Esophagus muscularis mucosa (tissue), 4 donors: Measurements from ENCODE around the gene GALNT18. TPM values are rescaled to one million over a fixed set of nuclear protein-coding genes. Genes with fewer than 3 reads are reported as not detected.

Source experiments
- DNase-seq: peaks from one replicate; pipeline ENCODE4 v3.0.0-alpha.2; 2017; ENCODE audit errors: extremely low spot score
- H3K27ac ChIP-seq, 4 donors: fragments of 200-600 bp; sonication (generic); replicated peaks in 1 of 4; 1 replicate in 3 of 4; 2 replicates in 1 of 4; pipeline ENCODE4 v1.5.1; 2016 to 2019; ENCODE audit warnings: mild to moderate bottlenecking in 1 of 4
- H3K27me3 ChIP-seq, 4 donors: fragments of 200-600 bp; sonication (generic); one replicate each; pipeline versions ENCODE4 v1.5.1 to v1.6.0; 2016 to 2019
- H3K36me3 ChIP-seq, 4 donors: fragments of 200-600 bp; sonication (generic); one replicate each; pipeline ENCODE4 v1.5.1; 2016 to 2019
- H3K4me1 ChIP-seq, 4 donors: fragments of 200-600 bp; sonication (generic); one replicate each; pipeline ENCODE4 v1.5.1; 2016 to 2019
- H3K4me3 ChIP-seq, 4 donors: fragments of 200-600 bp; sonication (generic); 1 replicate in 2 of 4; 2 replicates in 2 of 4; pipeline ENCODE4 v1.5.1; 2016 to 2019; ENCODE audit warnings: mild to moderate bottlenecking in 4 of 4, moderate library complexity in 1 of 4
- H3K9me3 ChIP-seq, 4 donors: fragments of 200-600 bp; sonication (generic); 1 replicate in 3 of 4; 2 replicates in 1 of 4; pipeline ENCODE4 v1.5.1; 2016 to 2019
- EP300 ChIP-seq: sonication (generic); formaldehyde crosslinking; IDR thresholded peaks from one replicate; pipeline ENCODE4 v1.6.1; 2017; ENCODE audit warnings: antibody characterized with exemption
- POLR2A ChIP-seq: fragments of 450-650 bp; IDR thresholded peaks from one replicate; pipeline ENCODE4 v1.6.1; 2017; ENCODE audit warnings: antibody characterized with exemption, moderate library complexity, mild to moderate bottlenecking, low read depth
- POLR2AphosphoS5 ChIP-seq, 2 donors: sonication (generic); formaldehyde crosslinking; IDR thresholded peaks; one replicate each; pipeline ENCODE4 v1.6.1; 2017; ENCODE audit warnings: antibody characterized with exemption in 2 of 2
- WGBS: methylation state at CpG from one replicate; pipeline ENCODE4 v1.1.5; 2018; 5-methylcytosine and 5-hydroxymethylcytosine counted together
- intact Hi-C: fragments of 100-400 bp; cut with DNase I; formaldehyde crosslinking; loops from one replicate; pipeline ENCODE4 v1.15.1; 2023
- total RNA-seq, 4 donors: library from RNA; depleted of rRNA; stranded (reverse); fragments of >200 nt; gene quantifications; one replicate each; pipeline versions ENCODE4 v1.1.0 to v1.2.1, GENCODE V29; 2016
- TF ChIP-seq, protein P1 (sequence below), 3 experiments: fragments of 200-600 bp in 2 of 3; fragments of 450-650 bp in 1 of 3; sonication (generic) in 2 of 3; IDR thresholded peaks; one replicate each; pipeline ENCODE4 v1.5.1; 2017 to 2019; ENCODE audit warnings: antibody characterized with exemption in 3 of 3, mild to moderate bottlenecking in 2 of 3, moderate library complexity in 1 of 3

Gene GALNT18
- total RNA-seq, 4 donors from 2014 or later: 29.1 to 67.0 (median 49.3) TPM

DNA sequence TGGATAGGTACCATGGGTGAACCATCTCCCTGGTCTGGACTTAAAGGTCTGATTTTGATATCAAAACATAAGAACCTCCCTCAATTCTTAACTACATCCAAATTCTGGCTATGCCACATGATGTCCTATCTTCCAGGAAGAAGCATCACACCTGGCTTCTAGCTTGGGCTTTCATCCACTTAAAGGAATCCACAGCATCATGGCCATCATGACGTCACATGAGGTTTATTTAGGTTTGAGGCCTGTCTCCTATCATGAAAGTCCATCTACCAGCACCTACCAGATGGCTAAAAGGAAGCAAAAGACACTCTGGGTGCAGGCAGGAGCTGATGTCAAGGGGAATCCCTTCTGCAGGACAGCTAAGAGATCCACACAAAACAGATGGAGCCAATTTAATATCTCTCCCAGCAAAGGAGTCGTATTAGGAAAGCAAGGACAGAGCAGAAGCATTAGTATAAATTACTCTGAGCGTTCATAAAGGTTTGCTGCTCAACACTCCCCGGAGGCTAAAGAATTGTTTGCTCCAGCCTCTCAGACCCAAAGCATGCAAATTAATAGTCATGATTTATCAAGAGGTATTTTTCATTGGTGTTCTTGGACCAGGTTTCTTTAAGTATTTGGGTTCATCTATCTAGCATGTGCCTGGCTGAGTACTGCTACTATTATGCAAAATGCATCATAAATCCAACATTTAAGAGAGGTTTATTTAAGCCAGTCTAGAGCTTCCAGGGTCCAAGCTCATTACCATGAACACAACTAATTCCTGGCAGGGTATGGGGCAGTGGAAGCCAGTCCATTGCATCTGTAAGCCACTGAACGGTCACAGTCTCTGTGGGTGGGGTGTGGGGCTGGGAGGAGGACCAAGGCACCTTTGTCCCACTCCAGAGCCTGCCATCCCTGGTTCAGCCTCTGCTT, 47.2 kb downstream of the GALNT18 start:
- Histone ChIP-seq H3K9me3 (no peaks in the 10 kb centered on the region), H3K27ac (peak overlapping the region in 1 of 4 donors; percentile 10), H3K36me3 (no peaks in the 10 kb centered on the region), H3K27me3 (no peaks in the 10 kb centered on the region), H3K4me1 (peaks cover 46 to 95% (median 68%) of the 10 kb centered on the region in 4 donors), H3K4me3 (no peak overlapping the region)
- intact Hi-C loops: loop anchor here (5.0 kb wide), 1 partner anchor 38 kb away; no protein-coding TSS in a partner anchor
- 76% methylated on average over 5 of the region's 5 CpGs for WGBS
- TF ChIP-seq EP300: no peak
- TF ChIP-seq POLR2A: no peak
- TF ChIP-seq POLR2AphosphoS5 (IDR thresholded peaks at IDR 0.05): no peak
- TF ChIP-seq, protein P1, sequence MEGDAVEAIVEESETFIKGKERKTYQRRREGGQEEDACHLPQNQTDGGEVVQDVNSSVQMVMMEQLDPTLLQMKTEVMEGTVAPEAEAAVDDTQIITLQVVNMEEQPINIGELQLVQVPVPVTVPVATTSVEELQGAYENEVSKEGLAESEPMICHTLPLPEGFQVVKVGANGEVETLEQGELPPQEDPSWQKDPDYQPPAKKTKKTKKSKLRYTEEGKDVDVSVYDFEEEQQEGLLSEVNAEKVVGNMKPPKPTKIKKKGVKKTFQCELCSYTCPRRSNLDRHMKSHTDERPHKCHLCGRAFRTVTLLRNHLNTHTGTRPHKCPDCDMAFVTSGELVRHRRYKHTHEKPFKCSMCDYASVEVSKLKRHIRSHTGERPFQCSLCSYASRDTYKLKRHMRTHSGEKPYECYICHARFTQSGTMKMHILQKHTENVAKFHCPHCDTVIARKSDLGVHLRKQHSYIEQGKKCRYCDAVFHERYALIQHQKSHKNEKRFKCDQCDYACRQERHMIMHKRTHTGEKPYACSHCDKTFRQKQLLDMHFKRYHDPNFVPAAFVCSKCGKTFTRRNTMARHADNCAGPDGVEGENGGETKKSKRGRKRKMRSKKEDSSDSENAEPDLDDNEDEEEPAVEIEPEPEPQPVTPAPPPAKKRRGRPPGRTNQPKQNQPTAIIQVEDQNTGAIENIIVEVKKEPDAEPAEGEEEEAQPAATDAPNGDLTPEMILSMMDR (IDR thresholded peaks at IDR 0.05): no peak
- DNase-seq: no peak

DNA sequence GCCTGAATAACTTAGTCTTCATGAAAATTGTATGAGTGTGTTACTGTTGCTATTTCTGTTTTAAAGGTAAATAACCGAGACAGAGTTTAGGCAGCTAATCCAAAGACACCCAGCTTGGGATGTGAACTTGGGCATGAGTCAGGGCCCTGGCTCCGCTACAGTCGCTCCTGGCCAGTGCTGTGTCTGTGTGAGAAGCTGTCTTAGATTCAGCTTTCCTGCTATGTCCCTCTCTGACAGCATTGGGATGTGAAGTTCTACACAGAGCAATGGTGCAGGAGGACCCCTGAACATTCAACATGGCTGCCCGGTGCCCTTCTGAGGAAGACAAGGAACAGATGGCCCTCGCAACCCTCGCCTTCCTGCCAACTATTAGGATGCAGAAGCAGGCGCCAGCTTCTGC, 49.4 kb downstream of the GALNT18 start:
- Histone ChIP-seq H3K4me3 (no peak overlapping the region), H3K36me3 (no peaks in the 10 kb centered on the region), H3K4me1 (peaks cover 30 to 95% (median 66%) of the 10 kb centered on the region in 4 donors), H3K27me3 (no peaks in the 10 kb centered on the region), H3K9me3 (no peaks in the 10 kb centered on the region), H3K27ac (peak overlapping the region in 3 of 4 donors; percentile 65 to 68 (median 67))
- TF ChIP-seq, protein P1 (IDR thresholded peaks at IDR 0.05): no peak
- peak; percentile 34 to 50 for TF ChIP-seq POLR2AphosphoS5 (IDR thresholded peaks at IDR 0.05)
- DNase-seq: no peak
- intact Hi-C loops: loop anchor here (5.0 kb wide), 1 partner anchor 40 kb away; no protein-coding TSS in a partner anchor
- WGBS: 65% methylated on average over 7 of the region's 7 CpGs

DNA sequence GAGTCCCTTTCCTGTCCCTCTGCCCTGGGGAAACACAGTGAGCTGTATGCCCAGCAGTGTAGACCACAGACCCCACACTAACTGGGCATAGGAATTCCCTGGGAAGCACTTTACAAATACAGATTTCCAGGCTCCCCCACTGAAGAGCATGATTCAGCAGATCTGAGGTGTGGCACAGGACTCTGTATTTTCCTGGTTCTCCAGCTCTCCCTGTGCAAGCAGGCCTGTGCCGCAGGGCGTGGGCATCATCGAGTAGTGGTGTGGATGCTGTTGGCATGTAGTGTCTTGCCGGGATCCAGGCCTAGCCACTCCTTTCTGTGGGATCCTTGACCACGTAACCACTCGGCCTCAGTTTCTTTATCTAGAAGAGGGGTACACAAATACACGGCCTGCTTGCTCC, 49.9 kb downstream of the GALNT18 start:
- TF ChIP-seq EP300: no peak
- Histone ChIP-seq H3K27me3 (no peaks in the 10 kb centered on the region), H3K9me3 (no peaks in the 10 kb centered on the region), H3K4me3 (no peak overlapping the region), H3K4me1 (peaks cover 27 to 95% (median 67%) of the 10 kb centered on the region in 4 donors), H3K27ac (peak overlapping the region in 3 of 4 donors; percentile 65 to 68 (median 67)), H3K36me3 (no peaks in the 10 kb centered on the region)
- 78% methylated on average over 7 of the region's 7 CpGs for WGBS
- DNase-seq: no peak
- intact Hi-C loops: loop anchor here (5.0 kb wide), 1 partner anchor 40 kb away; no protein-coding TSS in a partner anchor

DNA sequence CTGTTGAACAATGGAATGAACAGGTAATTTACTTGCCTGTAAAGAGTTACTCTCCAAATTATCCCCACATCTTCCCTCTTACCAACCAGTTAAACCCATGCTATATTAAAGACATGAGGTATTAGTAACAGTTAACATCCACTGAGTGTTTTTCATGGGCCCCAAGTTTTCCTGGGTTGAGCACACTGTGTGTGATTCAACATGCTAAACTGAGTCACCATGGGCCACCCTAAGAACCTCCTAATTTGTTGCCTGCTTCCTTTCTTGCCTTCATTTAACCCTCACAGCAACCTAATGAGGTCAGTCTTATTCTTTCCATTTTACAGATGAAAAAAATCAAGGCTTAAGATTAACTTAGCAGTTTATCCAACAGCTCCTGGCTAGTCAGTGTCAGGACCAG, 51.0 kb downstream of the GALNT18 start:
- H3K36me3 ChIP-seq: no peaks in the 10 kb centered on the region
- no peaks in the 10 kb centered on the region for H3K9me3 ChIP-seq
- no peaks in the 10 kb centered on the region for H3K27me3 ChIP-seq
- intact Hi-C loops: loop anchor here (5.0 kb wide), 1 partner anchor 41 kb away; no protein-coding TSS in a partner anchor
- DNase-seq: no peak
- TF ChIP-seq, protein P1 (IDR thresholded peaks at IDR 0.05): no peak
- TF ChIP-seq POLR2A: no peak
- TF ChIP-seq EP300: no peak
- no peak for TF ChIP-seq POLR2AphosphoS5 (IDR thresholded peaks at IDR 0.05)
- peaks cover 23 to 88% (median 71%) of the 10 kb centered on the region in 4 donors for H3K4me1 ChIP-seq
- H3K27ac ChIP-seq: peak overlapping the region; percentile 14 to 72 (median 58)
- H3K4me3 ChIP-seq: no peak overlapping the region

DNA sequence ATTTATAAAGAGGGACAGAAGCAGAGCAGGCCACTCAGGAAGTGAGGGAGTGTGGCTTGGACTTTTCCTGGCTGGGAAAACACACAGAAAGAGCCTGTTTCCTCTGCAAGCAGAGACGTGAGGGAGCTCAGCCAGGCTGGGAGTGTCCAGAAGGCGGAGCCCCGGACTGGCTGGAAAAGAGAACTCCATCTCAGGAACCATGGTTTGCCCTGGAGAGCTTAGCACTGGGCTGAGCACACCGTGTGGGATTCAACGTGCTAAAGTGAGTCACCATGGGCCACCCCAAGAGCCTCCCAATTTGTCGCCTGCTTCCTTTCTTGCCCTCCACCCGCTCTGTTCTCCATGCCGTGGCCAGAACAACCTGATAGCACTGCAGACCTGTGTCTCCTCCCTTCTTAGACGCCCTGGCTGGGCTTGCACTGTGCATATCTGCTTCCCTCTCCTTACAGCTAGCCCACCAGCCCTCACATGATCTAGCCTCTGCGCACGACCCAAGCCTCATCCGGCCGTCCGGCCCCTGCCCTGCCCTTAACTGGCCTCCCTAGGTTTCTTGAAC, 51.8 kb downstream of the GALNT18 start:
- Histone ChIP-seq H3K27me3 (no peaks in the 10 kb centered on the region), H3K4me1 (peaks cover 23 to 86% (median 66%) of the 10 kb centered on the region in 4 donors), H3K9me3 (no peaks in the 10 kb centered on the region), H3K36me3 (no peaks in the 10 kb centered on the region), H3K4me3 (no peak overlapping the region), H3K27ac (peak overlapping the region; percentile 14 to 72 (median 58))
- no peak for TF ChIP-seq POLR2A
- TF ChIP-seq POLR2AphosphoS5 (IDR thresholded peaks at IDR 0.05): peak in 1 of 2 donors; percentile 37
- TF ChIP-seq, protein P1 (IDR thresholded peaks at IDR 0.05): no peak
- no peak for DNase-seq
- intact Hi-C loops: loop anchor here (5.0 kb wide), 1 partner anchor 42 kb away; no protein-coding TSS in a partner anchor
- WGBS: 52% methylated on average over 14 of the region's 14 CpGs
